ENCODE measurements around the gene MCF2. TPM values are rescaled to one million over a fixed set of nuclear protein-coding genes. Genes with fewer than 3 reads are reported as not detected.

Gene MCF2
- total and polyA plus RNA-seq, 2 of the 4 experiments (the other 2 are of a cell fraction): 0.07 TPM; not detected in 1

DNA sequence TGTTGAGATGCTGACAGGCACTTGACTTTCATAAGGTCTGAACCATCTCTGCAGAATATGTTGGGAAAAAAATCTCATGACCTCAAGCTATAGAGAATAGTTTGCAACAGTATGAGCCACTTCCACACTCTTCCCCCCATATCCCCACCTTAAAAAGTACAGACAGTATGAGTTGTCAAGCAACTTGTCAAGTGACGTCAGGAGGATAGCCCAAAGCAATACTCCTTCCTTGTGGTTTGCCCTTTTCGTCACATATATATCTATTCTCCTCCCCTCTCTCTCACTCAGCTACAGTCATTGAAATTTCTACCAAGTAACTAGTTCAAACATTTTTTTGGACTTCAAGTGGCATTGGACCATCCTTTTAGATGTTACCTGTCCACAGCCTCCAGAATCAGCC is 67.7 kb downstream of the MCF2 start:
- Histone ChIP-seq H2BK20ac (ENCODE audit: low read depth, low read length) (no peak overlapping the region), H4K8ac (ENCODE audit: low read depth in 2 of 2, low read length in 2 of 2) (no peak overlapping the region), H3K27me3 (ENCODE audit: control insufficient read depth, insufficient read depth, low read length) (no peaks in the 10 kb centered on the region), H3K27ac (ENCODE audit: insufficient read depth, low read length) (no peak overlapping the region), H2AK5ac (ENCODE audit: low read depth, low read length) (no peak overlapping the region), H3K36me3 (ENCODE audit: control insufficient read depth, insufficient read depth, low read length) (no peaks in the 10 kb centered on the region), H3K9ac (ENCODE audit: low read depth, low read length) (no peak overlapping the region), H4K5ac (ENCODE audit: low read depth, low read length) (no peak overlapping the region), H3K23ac (ENCODE audit: low read depth, low read length) (no peak overlapping the region), H2AK9ac (replicated peaks; ENCODE audit: low read depth, low read length, poor library complexity) (no peak overlapping the region), H3K56ac (ENCODE audit: extremely low read depth, insufficient read depth, low read length) (no peak overlapping the region), H3K79me1 (ENCODE audit: low read depth in 1 of 2, low read length in 2 of 2) (no peaks in the 10 kb centered on the region), H3K4ac (ENCODE audit: low read depth, low read length) (no peak overlapping the region), H2BK15ac (ENCODE audit: low read depth, low read length) (no peak overlapping the region), H3K4me2 (ENCODE audit: low read depth, low read length) (no peak overlapping the region), H3K18ac (ENCODE audit: low read depth, low read length) (no peak overlapping the region), H2AFZ (replicated peaks; ENCODE audit: low read length, poor library complexity) (no peak overlapping the region), H3K4me1 (ENCODE audit: control insufficient read depth, insufficient read depth, low read length) (no peaks in the 10 kb centered on the region), H3K14ac (replicated peaks; ENCODE audit: low read depth, low read length) (no peak overlapping the region), H4K20me1 (ENCODE audit: insufficient read depth, low read length) (no peaks in the 10 kb centered on the region), H3K4me3 (ENCODE audit: insufficient read depth, low read depth, low read length) (no peak overlapping the region), H3K9me1 (ENCODE audit: insufficient read depth, low read length) (no peaks in the 10 kb centered on the region), H4K91ac (ENCODE audit: insufficient read depth, low read depth, low read length) (no peak overlapping the region), H3K9me3 (ENCODE audit: control insufficient read depth, insufficient read depth, low read length) (no peaks in the 10 kb centered on the region), H2BK5ac (ENCODE audit: low read depth, low read length, poor library complexity, severe bottlenecking) (no peak overlapping the region), H2BK120ac (ENCODE audit: low read depth, low read length) (no peak overlapping the region)
- in situ Hi-C loops (cut with MboI; ENCODE audit: low sequenced_read_pairs) (no loop called here), dilution Hi-C loops (cut with HindIII; ENCODE audit: low sequenced_read_pairs, unreplicated experiment) (no loop called here), intact Hi-C loops (cut with micrococcal nuclease) (no loop called here)
- 29% methylated on average over 1 of the region's 2 CpGs; no CpG with 5 or more reads in 1 of the 2 experiments for WGBS, 2 experiments (ENCODE audit: extremely low coverage in 2 of 2, insufficient read length in 1 of 2)
- ATAC-seq (ENCODE audit: low read depth) (no peak), DNase-seq (no peak)
- TF ChIP-seq CEBPB (IDR thresholded peaks at IDR 0.05; ENCODE audit: low read depth, low read length) (no peak), RFX5 (IDR thresholded peaks at IDR 0.05; ENCODE audit: low read depth, low read length) (no peak), MAFK (IDR thresholded peaks at IDR 0.05; ENCODE audit: low read depth, low read length) (no peak), BHLHE40 (IDR thresholded peaks at IDR 0.05; ENCODE audit: low read depth, low read length) (no peak)
- no TSS peak for BruUV-seq (replicated peaks)
- ChIA-PET POLR2A (ENCODE audit: unreplicated experiment) (no interaction called here), CTCF (no interaction called here)
